ENCODE data around the gene XIRP1.

The XIRP1 gene

GRCh38 chr3:39154280-39155021 is 37.9 kb downstream of the XIRP1 start:
- peak in 1 of 2 experiments; percentile 20 for DNase-seq
- TF ChIP-seq POLR2A (IDR thresholded peaks at IDR 0.05; ENCODE audit: low read length) (no peak), GATA1 (IDR thresholded peaks at IDR 0.05; ENCODE audit: low read depth, low read length) (no peak)

DNA sequence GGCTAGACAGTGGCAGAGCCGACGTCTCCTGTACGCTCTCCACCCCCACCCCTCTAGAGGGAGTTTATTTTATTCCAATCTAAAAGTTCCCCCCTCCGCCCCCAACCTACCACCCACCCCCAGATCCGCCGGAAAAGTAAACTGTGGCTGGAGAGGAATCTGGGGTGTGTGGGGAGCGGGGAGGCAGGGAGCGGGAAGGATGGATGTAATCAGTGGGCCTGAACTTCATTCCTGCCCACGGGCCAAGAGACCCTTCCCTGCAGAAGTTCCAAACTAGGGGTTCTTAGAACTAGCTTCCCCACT is 38.5 kb downstream of the XIRP1 start:
- DNase-seq = no peak
- TF ChIP-seq GATA1 (IDR thresholded peaks at IDR 0.05; ENCODE audit: low read depth, low read length) (no peak), POLR2A (IDR thresholded peaks at IDR 0.05; ENCODE audit: low read length) (no peak)

DNA sequence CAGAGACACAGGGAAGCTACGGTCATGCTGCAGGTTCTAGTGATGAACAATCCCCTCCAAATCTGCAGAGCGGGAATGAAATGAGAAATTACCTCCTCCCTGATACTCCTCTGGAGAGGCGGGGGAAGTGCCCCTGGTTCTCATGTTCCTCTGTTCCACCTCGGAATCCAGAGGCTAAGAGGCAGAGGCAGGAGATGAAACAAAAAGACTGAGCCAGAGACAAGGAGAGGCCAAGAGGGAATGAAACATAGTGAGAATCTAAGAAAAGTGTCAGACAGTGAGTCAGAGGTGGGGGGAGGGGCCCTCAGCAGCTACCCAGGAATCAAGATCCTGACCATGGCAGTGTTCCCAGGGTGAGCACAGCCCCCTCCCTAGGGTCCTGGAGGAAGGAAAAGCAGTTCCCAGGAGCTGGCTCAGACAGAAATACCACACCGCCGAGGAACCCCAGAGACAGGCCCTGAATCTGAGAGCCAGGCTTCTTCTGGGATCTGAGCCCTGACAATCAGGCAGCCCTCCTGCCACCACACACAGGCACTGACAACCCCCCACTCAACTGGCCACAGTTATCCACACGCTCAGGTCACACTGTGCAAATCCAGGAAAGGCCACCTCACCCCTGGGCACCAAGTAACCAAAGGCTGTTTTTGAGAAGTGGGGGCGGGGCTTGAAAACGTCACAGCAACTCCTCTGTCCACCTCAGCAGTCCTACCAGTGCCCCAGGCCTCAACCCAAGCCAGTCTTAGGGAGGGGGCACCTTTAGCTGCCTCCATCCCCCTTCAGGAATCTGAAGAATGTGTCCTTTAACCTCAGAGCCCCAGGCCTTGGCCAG is 41.4 kb downstream of the XIRP1 start:
- peak; percentile 56 to 79 for DNase-seq
- TF ChIP-seq GATA1 (IDR thresholded peaks at IDR 0.05; ENCODE audit: low read depth, low read length) (no peak), POLR2A (IDR thresholded peaks at IDR 0.05; ENCODE audit: low read length) (peak; percentile 32)

DNA sequence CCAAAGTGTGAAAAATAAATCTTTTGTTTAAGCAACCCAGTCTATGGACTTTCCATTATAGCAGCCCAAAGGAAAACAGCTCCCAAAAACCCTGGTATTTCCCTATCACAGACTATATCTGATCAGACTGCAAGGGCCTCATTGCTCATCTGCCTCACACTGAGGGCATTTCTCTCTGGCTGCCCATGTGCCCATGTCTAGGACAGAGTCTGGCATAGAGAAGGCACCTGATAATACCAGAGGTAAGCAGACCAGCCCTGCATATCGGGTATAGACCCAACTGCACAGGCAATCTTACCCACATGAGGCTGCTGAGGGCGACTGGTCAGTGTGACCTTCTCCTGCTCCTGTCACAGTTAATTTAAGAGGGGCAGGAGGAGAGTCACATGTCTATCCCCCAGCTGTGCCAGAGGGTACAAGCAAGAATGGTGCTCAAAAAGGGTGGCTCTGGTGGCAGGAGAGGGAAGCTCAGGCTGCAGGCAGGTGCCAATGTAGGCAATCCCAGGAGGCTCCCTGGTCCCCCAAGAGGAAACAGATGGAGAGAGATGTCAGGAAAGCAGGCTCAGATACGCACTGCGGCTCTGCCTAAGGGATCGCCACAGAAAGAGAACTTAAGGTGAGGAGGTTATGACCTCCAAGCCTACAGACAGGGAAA is 42.1 kb downstream of the XIRP1 start:
- no peak for TF ChIP-seq GATA1 (IDR thresholded peaks at IDR 0.05; ENCODE audit: low read depth, low read length)
- peak; percentile 2 for TF ChIP-seq POLR2A (IDR thresholded peaks at IDR 0.05; ENCODE audit: low read length)
- DNase-seq = peak in 1 of 2 experiments; percentile 48

DNA sequence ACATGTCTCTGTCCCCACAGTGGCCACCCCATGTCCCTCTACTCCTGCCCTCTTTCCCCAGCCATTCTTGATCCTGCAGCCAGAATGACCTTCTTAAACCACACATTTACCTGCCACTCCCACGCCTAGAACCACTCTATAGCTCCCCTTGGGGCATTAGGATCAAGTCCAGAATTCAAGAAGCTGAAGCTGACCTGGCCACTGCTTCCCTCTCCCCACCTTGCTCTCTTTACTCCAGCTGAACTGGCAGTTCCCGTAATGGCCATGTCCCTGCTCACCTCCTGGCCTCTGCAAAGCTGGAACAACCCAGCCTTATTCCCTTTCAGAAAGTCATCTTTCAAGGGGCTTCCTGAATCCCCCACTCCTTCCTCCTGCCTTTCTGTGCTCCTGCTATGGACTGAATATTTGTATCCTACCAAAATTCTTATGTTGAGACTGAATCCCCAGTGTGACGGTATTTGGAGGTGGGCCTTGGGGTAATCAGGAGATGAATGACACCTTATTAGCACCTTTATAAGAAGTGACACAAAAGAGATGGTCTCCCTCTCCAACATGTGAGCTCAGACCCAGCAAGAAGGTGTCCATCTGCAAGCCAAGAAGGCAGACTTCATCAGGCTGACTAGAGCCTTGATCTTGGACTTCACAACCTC is 42.8 kb downstream of the XIRP1 start:
- DNase-seq = peak in 1 of 2 experiments; percentile 40

GRCh38 chr3:39149059-39149455 is 43.3 kb downstream of the XIRP1 start:
- no peak for TF ChIP-seq GATA1 (IDR thresholded peaks at IDR 0.05; ENCODE audit: low read depth, low read length)
- TF ChIP-seq POLR2A (IDR thresholded peaks at IDR 0.05; ENCODE audit: low read length) = no peak
- no peak for DNase-seq

More for the DNA sequence above, 42.8 kb downstream of the XIRP1 start:
- TF ChIP-seq POLR2A (IDR thresholded peaks at IDR 0.05; ENCODE audit: low read length) (no peak), GATA1 (IDR thresholded peaks at IDR 0.05; ENCODE audit: low read depth, low read length) (no peak)

- DNase-seq = peak; percentile 53 to 63
These were observed 43.8 kb downstream of the XIRP1 start for GRCh38 chr3:39148435-39149058.

DNA sequence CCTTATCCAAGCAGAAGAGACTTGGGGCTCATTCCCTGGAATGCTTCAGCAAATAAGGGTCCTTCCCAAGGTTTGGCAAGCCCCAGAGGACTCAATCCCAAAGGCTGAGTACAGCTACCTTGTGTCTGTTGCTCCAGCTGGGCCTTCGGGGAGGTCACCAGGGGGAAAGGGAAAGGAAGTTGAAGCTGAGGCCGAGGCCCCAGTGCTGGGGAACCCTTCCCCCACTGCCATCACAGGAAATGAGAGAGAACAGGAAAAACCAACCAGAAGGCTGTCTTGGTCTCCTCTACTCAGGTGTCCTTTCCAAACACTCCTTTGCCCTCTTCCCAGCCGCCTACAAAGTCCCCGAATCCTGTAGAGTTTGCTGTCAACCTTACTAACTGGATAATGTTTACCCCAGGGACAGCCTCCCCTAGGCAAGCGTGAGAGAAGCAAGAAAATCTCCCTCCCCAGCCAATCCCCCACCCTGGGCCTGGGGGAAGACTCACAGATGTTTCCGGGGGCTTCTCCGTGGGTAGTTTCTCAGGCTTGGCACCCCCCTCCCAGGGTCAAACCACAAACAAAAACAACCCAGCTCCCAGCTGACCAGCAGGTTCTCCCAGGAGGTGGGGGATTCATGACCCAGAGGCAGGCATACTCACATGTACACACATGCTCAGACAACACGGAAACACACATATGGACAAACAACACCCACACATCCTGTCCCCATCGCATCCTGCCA is 44.5 kb downstream of the XIRP1 start:
- TF ChIP-seq POLR2A (IDR thresholded peaks at IDR 0.05; ENCODE audit: low read length) (no peak), GATA1 (IDR thresholded peaks at IDR 0.05; ENCODE audit: low read depth, low read length) (no peak)
- DNase-seq = peak; percentile 56 to 61

More at GRCh38 chr3:39148435-39149058, 43.8 kb downstream of the XIRP1 start:
- TF ChIP-seq POLR2A (IDR thresholded peaks at IDR 0.05; ENCODE audit: low read length) (no peak), GATA1 (IDR thresholded peaks at IDR 0.05; ENCODE audit: low read depth, low read length) (no peak)

DNA sequence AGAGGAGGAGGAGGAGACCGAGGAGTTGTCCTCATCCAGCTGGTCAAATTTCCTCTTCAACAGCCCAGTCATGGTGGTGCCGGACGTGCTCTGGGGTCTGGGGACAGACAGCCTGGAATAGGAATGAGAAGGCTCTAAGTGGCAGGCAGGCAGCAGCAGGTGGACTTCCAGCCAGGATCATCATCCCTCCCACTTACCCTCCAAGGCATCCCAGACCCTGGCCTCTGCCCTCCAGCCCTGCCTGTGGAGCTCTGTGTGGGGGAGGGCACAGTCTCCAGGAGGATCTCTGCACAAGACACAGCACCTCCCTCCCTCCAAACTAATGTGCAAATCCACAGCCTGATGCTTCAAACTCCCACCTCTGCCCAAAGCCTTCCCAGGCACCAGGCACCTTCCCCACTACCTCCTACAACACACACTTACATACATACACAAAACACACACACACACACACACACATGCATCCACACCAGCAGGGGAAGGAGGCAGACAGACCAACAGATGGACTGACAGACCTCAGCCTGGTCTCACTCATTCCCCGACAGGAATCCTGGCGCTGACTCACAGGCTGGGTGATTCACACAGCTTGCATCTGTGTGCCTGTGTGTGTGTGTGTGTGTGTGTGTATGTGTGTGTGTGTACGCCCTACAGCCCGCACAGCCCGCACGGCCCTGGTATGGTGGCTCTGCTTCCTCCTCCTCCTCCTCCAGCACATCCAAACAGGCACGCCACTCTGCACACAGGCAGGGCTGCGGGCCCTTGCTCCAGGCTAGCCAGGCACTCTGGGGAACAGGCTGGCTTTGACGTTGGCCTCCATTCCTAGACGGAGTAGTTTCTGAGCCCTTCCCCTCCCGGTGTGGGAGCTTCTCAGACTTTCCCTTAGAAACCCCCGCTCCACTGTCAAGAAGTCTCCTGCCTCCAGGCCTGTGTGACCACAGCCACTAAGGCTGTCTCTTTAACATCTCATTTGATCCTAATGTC is 45.5 kb downstream of the XIRP1 start:
- DNase-seq = peak; percentile 80 to 86
- no peak for TF ChIP-seq GATA1 (IDR thresholded peaks at IDR 0.05; ENCODE audit: low read depth, low read length)
- TF ChIP-seq POLR2A (IDR thresholded peaks at IDR 0.05; ENCODE audit: low read length) = no peak

- TF ChIP-seq GATA1 (IDR thresholded peaks at IDR 0.05; ENCODE audit: low read depth, low read length) (no peak), POLR2A (IDR thresholded peaks at IDR 0.05; ENCODE audit: low read length) (no peak)
- no peak for DNase-seq
These were observed 46.3 kb downstream of the XIRP1 start for GRCh38 chr3:39146083-39146501.

GRCh38 chr3:39144748-39145380 is 47.5 kb downstream of the XIRP1 start:
- TF ChIP-seq POLR2A (IDR thresholded peaks at IDR 0.05; ENCODE audit: low read length) (no peak), GATA1 (IDR thresholded peaks at IDR 0.05; ENCODE audit: low read depth, low read length) (no peak)
- DNase-seq = no peak

Data from erythroblast (primary cell).